ENCODE data around the gene UBE2E1. TPM values are rescaled to one million over a fixed set of nuclear protein-coding genes. Genes with fewer than 3 reads are reported as not detected.

Gene UBE2E1
- total RNA-seq, 3 donors from 2014 or later (not counting 1 experiment from before 2014, with no cell fraction given): 80.0 to 89.5 (median 86.9) TPM

GRCh38 chr3:23775254-23775909 is 30.4 kb upstream of the UBE2E1 start:
- ATAC-seq (no peak), DNase-seq (no peak)
- no peaks in the 10 kb centered on the region for H3K4me1 Mint-ChIP-seq
- WGBS (ENCODE audit: insufficient coverage): 94% methylated on average over 12 of the region's 13 CpGs
- Histone ChIP-seq H3K27me3 (ENCODE audit: control insufficient read depth, insufficient read depth, low read length) (no peaks in the 10 kb centered on the region), H3K4me1 (ENCODE audit: control insufficient read depth, insufficient read depth, low read length) (no peaks in the 10 kb centered on the region), H3K27ac (ENCODE audit: low read length) (no peak overlapping the region), H3K4me3 (ENCODE audit: low read length) (no peak overlapping the region), H3K9me3 (ENCODE audit: control insufficient read depth, insufficient read depth, low read length) (no peaks in the 10 kb centered on the region), H3K36me3 (ENCODE audit: control insufficient read depth, insufficient read depth, low read length) (no peaks in the 10 kb centered on the region)
- intact Hi-C loops (cut with micrococcal nuclease): no loop called here
- no peak overlapping the region for H3K4me3 Mint-ChIP-seq
- peaks cover 3 to 6% of the 10 kb centered on the region in 2 donors for H3K27me3 Mint-ChIP-seq (ENCODE audit: low read depth in 2 of 2)
- no peaks in the 10 kb centered on the region for H3K9me3 Mint-ChIP-seq
- H3K27ac Mint-ChIP-seq: no peak overlapping the region
- no peaks in the 10 kb centered on the region for H3K36me3 Mint-ChIP-seq
- no peak for TF ChIP-seq CTCF (IDR thresholded peaks at IDR 0.05)

- H3K4me1 Mint-ChIP-seq: no peaks in the 10 kb centered on the region
- 90% methylated on average over 6 of the region's 6 CpGs for WGBS (ENCODE audit: insufficient coverage)
- no peak overlapping the region for H3K27ac Mint-ChIP-seq
- TF ChIP-seq CTCF (IDR thresholded peaks at IDR 0.05): no peak
- no peaks in the 10 kb centered on the region for H3K9me3 Mint-ChIP-seq
- Histone ChIP-seq H3K9me3 (ENCODE audit: control insufficient read depth, insufficient read depth, low read length) (no peaks in the 10 kb centered on the region), H3K4me3 (ENCODE audit: low read length) (no peak overlapping the region), H3K36me3 (ENCODE audit: control insufficient read depth, insufficient read depth, low read length) (no peaks in the 10 kb centered on the region), H3K4me1 (ENCODE audit: control insufficient read depth, insufficient read depth, low read length) (no peaks in the 10 kb centered on the region), H3K27ac (ENCODE audit: low read length) (no peak overlapping the region), H3K27me3 (ENCODE audit: control insufficient read depth, insufficient read depth, low read length) (no peaks in the 10 kb centered on the region)
- peaks cover 3 to 10% of the 10 kb centered on the region in 2 donors for H3K27me3 Mint-ChIP-seq (ENCODE audit: low read depth in 2 of 2)
- no peak for ATAC-seq
- H3K36me3 Mint-ChIP-seq: no peaks in the 10 kb centered on the region
- no peak for DNase-seq
- intact Hi-C loops (cut with micrococcal nuclease): no loop called here
- no peak overlapping the region for H3K4me3 Mint-ChIP-seq
These were observed 29.3 kb upstream of the UBE2E1 start for GRCh38 chr3:23776352-23776891.

- Histone ChIP-seq H3K27ac (ENCODE audit: low read length) (no peak overlapping the region), H3K36me3 (ENCODE audit: control insufficient read depth, insufficient read depth, low read length) (no peaks in the 10 kb centered on the region), H3K9me3 (ENCODE audit: control insufficient read depth, insufficient read depth, low read length) (no peaks in the 10 kb centered on the region), H3K4me1 (ENCODE audit: control insufficient read depth, insufficient read depth, low read length) (no peaks in the 10 kb centered on the region), H3K27me3 (ENCODE audit: control insufficient read depth, insufficient read depth, low read length) (no peaks in the 10 kb centered on the region), H3K4me3 (ENCODE audit: low read length) (no peak overlapping the region)
- no peak for TF ChIP-seq CTCF (IDR thresholded peaks at IDR 0.05)
- Mint-ChIP-seq H3K9me3 (no peaks in the 10 kb centered on the region), H3K36me3 (no peaks in the 10 kb centered on the region), H3K27ac (no peak overlapping the region), H3K4me3 (no peak overlapping the region), H3K4me1 (no peaks in the 10 kb centered on the region), H3K27me3 (ENCODE audit: low read depth in 2 of 2) (peaks cover 10 to 18% of the 10 kb centered on the region in 2 donors)
- WGBS (ENCODE audit: insufficient coverage): 96% methylated on average over 2 of the region's 2 CpGs
- ATAC-seq (no peak), DNase-seq (no peak)
- intact Hi-C loops (cut with micrococcal nuclease): no loop called here
These were observed 27.3 kb upstream of the UBE2E1 start for GRCh38 chr3:23778446-23778845.

- H3K27me3 ChIP-seq (ENCODE audit: control insufficient read depth, insufficient read depth, low read length): no peaks in the 10 kb centered on the region
- H3K36me3 ChIP-seq (ENCODE audit: control insufficient read depth, insufficient read depth, low read length): no peaks in the 10 kb centered on the region
- H3K9me3 ChIP-seq (ENCODE audit: control insufficient read depth, insufficient read depth, low read length): no peaks in the 10 kb centered on the region
- no peak overlapping the region for H3K27ac Mint-ChIP-seq
- H3K4me1 ChIP-seq (ENCODE audit: control insufficient read depth, insufficient read depth, low read length): no peaks in the 10 kb centered on the region
- TF ChIP-seq CTCF (IDR thresholded peaks at IDR 0.05): no peak
- no peak overlapping the region for H3K4me3 Mint-ChIP-seq
- peaks cover 0 to 3% of the 10 kb centered on the region in 2 donors for H3K4me1 Mint-ChIP-seq
- ATAC-seq (no peak), DNase-seq (no peak)
- peaks cover 13 to 18% of the 10 kb centered on the region in 2 donors for H3K27me3 Mint-ChIP-seq (ENCODE audit: low read depth in 2 of 2)
- H3K4me3 ChIP-seq (ENCODE audit: low read length): no peak overlapping the region
- H3K27ac ChIP-seq (ENCODE audit: low read length): no peak overlapping the region
- no peaks in the 10 kb centered on the region for H3K9me3 Mint-ChIP-seq
- 91% methylated on average over 3 of the region's 3 CpGs for WGBS (ENCODE audit: insufficient coverage)
- intact Hi-C loops (cut with micrococcal nuclease): no loop called here
- no peaks in the 10 kb centered on the region for H3K36me3 Mint-ChIP-seq
These were observed 25.9 kb upstream of the UBE2E1 start for GRCh38 chr3:23779841-23780240.

Data from natural killer cell (primary cell).